Spleen (tissue), 11 donors: Measurements from ENCODE around the gene HMGN4. TPM values are rescaled to one million over a fixed set of nuclear protein-coding genes. Genes with fewer than 3 reads are reported as not detected.

Experiments used
- DNase-seq: peaks from one replicate; pipeline ENCODE4 v3.0.0-alpha.2; 2020
- H3K27ac ChIP-seq, 8 donors: fragments of 200-600 bp; sonication (generic) in 7 of 8; 1 replicate in 4 of 8; 2 replicates in 4 of 8; pipeline versions ENCODE4 v1.5.0 to v1.8.0; 2016 to 2021; ENCODE audit warnings: inconsistent platforms in 4 of 8, mild to moderate bottlenecking in 4 of 8, moderate library complexity in 1 of 8
- H3K27me3 ChIP-seq, 7 donors: fragments of 200-600 bp; sonication (generic) in 6 of 7; replicated peaks in 1 of 7; 1 replicate in 4 of 7; 2 replicates in 3 of 7; pipeline versions ENCODE4 v1.5.0 to v1.8.0; 2016 to 2021; ENCODE audit warnings: inconsistent platforms in 3 of 7, mild to moderate bottlenecking in 1 of 7
- H3K36me3 ChIP-seq, 6 donors: fragments of 200-600 bp; sonication (generic) in 5 of 6; 1 replicate in 4 of 6; 2 replicates in 2 of 6; pipeline versions ENCODE4 v1.5.0 to v1.8.0; 2016 to 2021; ENCODE audit warnings: inconsistent platforms in 2 of 6
- H3K4me1 ChIP-seq, 6 donors: fragments of 200-600 bp; sonication (generic) in 5 of 6; 1 replicate in 3 of 6; 2 replicates in 3 of 6; pipeline versions ENCODE4 v1.5.0 to v1.8.0; 2016 to 2021; ENCODE audit warnings: inconsistent platforms in 3 of 6
- H3K4me3 ChIP-seq, 8 donors: fragments of 200-600 bp; sonication (generic) in 7 of 8; 1 replicate in 4 of 8; 2 replicates in 4 of 8; pipeline versions ENCODE4 v1.5.0 to v1.8.0; 2016 to 2021; ENCODE audit warnings: inconsistent platforms in 4 of 8, mild to moderate bottlenecking in 4 of 8, moderate library complexity in 2 of 8
- H3K9me3 ChIP-seq, 8 donors: fragments of 200-600 bp; sonication (generic) in 7 of 8; 1 replicate in 4 of 8; 2 replicates in 4 of 8; pipeline versions ENCODE4 v1.5.0 to v1.8.0; 2016 to 2021; ENCODE audit warnings: inconsistent platforms in 4 of 8
- POLR2A ChIP-seq, 3 donors: fragments of 450-650 bp; IDR thresholded peaks; one replicate each; pipeline ENCODE4 v1.5.1; 2017; ENCODE audit warnings: antibody characterized with exemption in 3 of 3, mild to moderate bottlenecking in 1 of 3
- POLR2AphosphoS5 ChIP-seq, 3 donors: sonication (generic); formaldehyde crosslinking; IDR thresholded peaks; one replicate each; pipeline ENCODE4 v1.5.1; 2017; ENCODE audit warnings: antibody characterized with exemption in 3 of 3
- WGBS, 5 donors: extraction: QIAGEN DNeasy Blood & Tissue Kit in 3 of 5; methylation state at CpG; one replicate each; pipeline versions ENCODE4 v1.1.5 to v1.1.7; 2013 to 2018; 5-methylcytosine and 5-hydroxymethylcytosine counted together
- intact Hi-C: fragments of 100-400 bp; cut with DNase I; formaldehyde crosslinking; loops from one replicate; pipeline ENCODE4 v1.15.0; 2023; ENCODE audit warnings: low total_unique reads
- polyA plus RNA-seq, 3 donors: library from polyadenylated mRNA; stranded (reverse); fragments of 200-250 nt; gene quantifications; one replicate each; pipeline ENCODE4 v1.2.1, GENCODE V29; 2013
- total RNA-seq, 7 donors: library from RNA; depleted of rRNA in 3 of 7; stranded (reverse); fragments of >200 nt in 3 of 7; fragmentation: NEBNext Ultra II Directional in 4 of 7; extraction: Animal tissue kit (Norgen Biotek cat#: 25700) in 4 of 7; gene quantifications; one replicate each; pipeline versions ENCODE4 v1.1.0 to v1.2.1, GENCODE V29; 2016 to 2021
- TF ChIP-seq, protein P1 (sequence below), 11 experiments: fragments of 200-600 bp in 7 of 11; fragments of 450-650 bp in 4 of 11; sonication (generic) in 4 of 11; IDR thresholded peaks in 8 of 11; conservative IDR thresholded peaks in 3 of 11; 1 replicate in 7 of 11; 2 replicates in 4 of 11; pipeline versions ENCODE4 v1.4.0 to v1.8.0; 2016 to 2021; ENCODE audit warnings: antibody characterized with exemption in 11 of 11, inconsistent platforms in 4 of 11, mild to moderate bottlenecking in 1 of 11
- donor health status: healthy with polysubstance abuse.
- donor health status: DM: no; HTN: no; CAD: no; lungs with moderate emphysema.
- donor health status: DM: no; HTN: no; CAD: no.
- donor health status: Bipolar disorder and iron deficiency.
- donor health status: healthy.
- donor health status: DM: no; HTN: no; CAD: no.
- donor health status: DM: yes; HTN: yes; CAD: no.

HMGN4 gene
- total and polyA plus RNA-seq, 10 donors = 33.3 to 68.4 (median 52.9) TPM

DNA sequence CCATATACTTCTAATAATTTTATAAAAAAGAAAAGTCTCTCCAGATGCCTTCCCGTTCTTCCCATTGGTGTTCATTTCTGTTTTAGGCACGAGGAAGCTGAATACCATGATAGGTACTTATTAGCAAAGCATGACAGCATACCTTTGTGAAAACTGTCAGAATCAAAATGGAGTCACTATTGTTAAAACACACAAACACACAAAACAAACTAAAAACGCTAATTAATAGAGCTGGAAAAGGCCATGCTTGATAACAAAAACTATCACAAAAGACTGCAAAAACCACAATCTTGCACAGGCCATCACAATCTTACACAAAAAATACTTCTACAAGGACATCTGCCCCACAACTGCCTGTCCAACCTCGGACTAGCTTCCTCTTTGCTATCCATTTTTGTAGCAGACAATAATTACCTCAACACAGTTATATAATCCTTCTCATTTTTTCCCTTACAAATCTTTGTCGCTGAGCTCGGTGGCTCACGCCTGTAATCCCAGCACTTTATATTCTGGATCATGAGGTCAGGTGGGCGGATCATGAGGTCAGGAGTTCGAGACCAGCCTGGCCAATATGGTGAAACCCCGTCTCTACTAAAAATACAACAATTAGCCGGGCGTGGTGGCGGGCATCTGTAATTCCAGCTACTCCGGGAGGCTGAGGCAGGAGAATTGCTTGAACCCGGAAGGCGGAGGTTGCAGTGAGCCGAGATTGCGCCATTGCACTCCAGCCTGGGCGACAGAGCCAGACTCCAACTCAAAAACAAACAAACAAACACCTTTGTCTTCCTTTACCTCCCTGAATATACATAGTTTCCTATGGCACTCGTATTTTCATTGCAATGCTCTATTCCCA lies 55.3 kb downstream of the HMGN4 start:
- no peaks in the 10 kb centered on the region for H3K9me3 ChIP-seq
- no peak for DNase-seq
- peaks cover 0 to 8% (median 7%) of the 10 kb centered on the region in 6 donors for H3K36me3 ChIP-seq
- TF ChIP-seq, protein P1, sequence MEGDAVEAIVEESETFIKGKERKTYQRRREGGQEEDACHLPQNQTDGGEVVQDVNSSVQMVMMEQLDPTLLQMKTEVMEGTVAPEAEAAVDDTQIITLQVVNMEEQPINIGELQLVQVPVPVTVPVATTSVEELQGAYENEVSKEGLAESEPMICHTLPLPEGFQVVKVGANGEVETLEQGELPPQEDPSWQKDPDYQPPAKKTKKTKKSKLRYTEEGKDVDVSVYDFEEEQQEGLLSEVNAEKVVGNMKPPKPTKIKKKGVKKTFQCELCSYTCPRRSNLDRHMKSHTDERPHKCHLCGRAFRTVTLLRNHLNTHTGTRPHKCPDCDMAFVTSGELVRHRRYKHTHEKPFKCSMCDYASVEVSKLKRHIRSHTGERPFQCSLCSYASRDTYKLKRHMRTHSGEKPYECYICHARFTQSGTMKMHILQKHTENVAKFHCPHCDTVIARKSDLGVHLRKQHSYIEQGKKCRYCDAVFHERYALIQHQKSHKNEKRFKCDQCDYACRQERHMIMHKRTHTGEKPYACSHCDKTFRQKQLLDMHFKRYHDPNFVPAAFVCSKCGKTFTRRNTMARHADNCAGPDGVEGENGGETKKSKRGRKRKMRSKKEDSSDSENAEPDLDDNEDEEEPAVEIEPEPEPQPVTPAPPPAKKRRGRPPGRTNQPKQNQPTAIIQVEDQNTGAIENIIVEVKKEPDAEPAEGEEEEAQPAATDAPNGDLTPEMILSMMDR (IDR thresholded peaks at IDR 0.05 in 8 of 11, conservative IDR thresholded peaks at IDR 0.05 in 3 of 11) = no peak
- no peak for TF ChIP-seq POLR2A (IDR thresholded peaks at IDR 0.05)
- no peak for TF ChIP-seq POLR2AphosphoS5 (IDR thresholded peaks at IDR 0.05)
- H3K27ac ChIP-seq = no peak overlapping the region
- peaks cover 10 to 39% (median 29%) of the 10 kb centered on the region in 6 donors for H3K4me1 ChIP-seq
- H3K4me3 ChIP-seq = no peak overlapping the region
- peaks cover 0 to 55% (median 19%) of the 10 kb centered on the region in 7 donors for H3K27me3 ChIP-seq
- intact Hi-C loops = no loop called here
- WGBS, 5 donors = 34 to 48% (median 37%) methylated on average over 20 of the region's 20 CpGs

DNA sequence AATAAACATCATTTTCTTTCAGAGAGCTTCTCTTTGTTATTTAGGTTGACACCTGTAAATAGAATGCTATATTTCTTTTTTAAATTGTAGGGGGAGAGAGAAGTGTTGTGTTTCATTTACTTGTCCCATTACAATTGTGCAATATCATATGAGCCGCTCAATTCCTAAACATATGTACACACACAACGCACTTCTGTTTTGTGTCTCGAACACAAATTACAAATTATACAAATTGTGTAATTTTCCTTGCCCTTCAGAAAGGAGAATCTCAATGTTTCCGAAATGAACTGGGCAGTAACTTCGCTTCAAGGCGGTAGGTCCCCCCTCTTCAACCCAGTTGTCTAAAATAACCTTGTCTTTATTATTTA lies 55.9 kb downstream of the HMGN4 start:
- intact Hi-C loops = no loop called here
- Histone ChIP-seq H3K4me3 (no peak overlapping the region), H3K4me1 (peaks cover 10 to 45% (median 32%) of the 10 kb centered on the region in 6 donors), H3K27ac (no peak overlapping the region), H3K36me3 (peaks cover 0 to 14% (median 13%) of the 10 kb centered on the region in 6 donors), H3K27me3 (peaks cover 0 to 49% (median 19%) of the 10 kb centered on the region in 7 donors), H3K9me3 (no peaks in the 10 kb centered on the region)
- TF ChIP-seq POLR2A (IDR thresholded peaks at IDR 0.05) (no peak), POLR2AphosphoS5 (IDR thresholded peaks at IDR 0.05) (no peak)
- TF ChIP-seq, protein P1 (IDR thresholded peaks at IDR 0.05 in 8 of 11, conservative IDR thresholded peaks at IDR 0.05 in 3 of 11) = no peak
- no peak for DNase-seq
- WGBS, 5 donors = 22 to 33% (median 25%) methylated on average over 6 of the region's 6 CpGs

DNA sequence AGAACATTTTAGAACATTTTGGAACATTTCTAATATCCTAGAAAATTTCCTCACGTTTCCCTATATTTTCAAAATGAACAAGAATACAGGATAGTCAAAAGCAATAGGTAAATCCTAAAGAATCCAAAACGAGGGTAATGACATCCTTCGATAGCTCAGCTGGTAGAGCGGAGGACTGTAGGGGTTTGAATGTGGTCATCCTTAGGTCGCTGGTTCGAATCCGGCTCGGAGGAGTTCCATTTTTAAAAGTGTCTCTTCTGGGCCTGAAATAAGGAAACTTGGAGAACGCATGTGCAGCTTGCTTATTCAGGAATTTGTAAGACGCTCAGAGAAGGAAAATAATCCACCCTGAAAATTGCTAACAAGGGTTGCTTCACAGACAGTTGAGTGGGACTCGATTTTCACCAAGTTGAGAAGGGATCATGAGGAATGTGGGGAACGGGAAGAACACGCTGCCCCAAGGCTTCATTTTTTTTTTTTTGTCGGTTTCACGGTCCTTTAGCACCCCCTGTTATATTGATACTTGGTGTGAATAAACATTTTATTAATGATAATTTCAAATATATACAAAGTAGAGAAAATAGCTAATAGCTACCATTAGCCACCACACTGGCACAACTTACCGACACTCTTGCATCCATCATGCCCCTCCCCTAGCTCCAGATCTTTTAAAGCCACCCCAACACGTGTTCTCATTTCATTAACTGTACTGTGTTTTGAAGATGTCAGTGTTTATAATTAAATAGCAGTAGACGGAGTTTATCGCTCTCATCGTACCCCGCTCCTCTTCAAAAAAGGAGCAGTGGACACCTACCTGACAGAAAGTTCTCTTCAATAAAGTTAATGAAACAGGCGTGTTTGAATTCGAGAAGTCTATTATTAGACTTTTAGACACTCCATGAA lies 56.8 kb downstream of the HMGN4 start:
- Histone ChIP-seq H3K27me3 (peaks cover 0 to 48% (median 19%) of the 10 kb centered on the region in 7 donors), H3K27ac (peak overlapping the region in 7 of 8 donors; percentile 91 to 94 (median 93))
- intact Hi-C loops = no loop called here

More for the DNA sequence above, 56.8 kb downstream of the HMGN4 start:
- H3K4me1 ChIP-seq = peaks cover 10 to 48% (median 32%) of the 10 kb centered on the region in 6 donors
- H3K36me3 ChIP-seq = peaks cover 0 to 23% (median 22%) of the 10 kb centered on the region in 6 donors
- 25 to 31% (median 27%) methylated on average over 23 of the region's 23 CpGs for WGBS, 5 donors
- TF ChIP-seq POLR2AphosphoS5 (IDR thresholded peaks at IDR 0.05) = no peak
- TF ChIP-seq, protein P1 (IDR thresholded peaks at IDR 0.05 in 8 of 11, conservative IDR thresholded peaks at IDR 0.05 in 3 of 11) = no peak
- TF ChIP-seq POLR2A (IDR thresholded peaks at IDR 0.05) = no peak
- H3K4me3 ChIP-seq = peak overlapping the region in 3 of 8 donors; percentile 88 to 97 (median 95)
- H3K9me3 ChIP-seq = no peaks in the 10 kb centered on the region
- no peak for DNase-seq
